ENCODE data around the gene PRKCQ.
"Not testable (repeated sequence)": the region's sequence is repeated elsewhere in the genome, so short reads cannot be mapped to it uniquely, and the experiment has no call there.

PRKCQ gene

GRCh38 chr10:6593241-6593671 lies 13.2 kb upstream of the PRKCQ start:
- no peak for DNase-seq

DNA sequence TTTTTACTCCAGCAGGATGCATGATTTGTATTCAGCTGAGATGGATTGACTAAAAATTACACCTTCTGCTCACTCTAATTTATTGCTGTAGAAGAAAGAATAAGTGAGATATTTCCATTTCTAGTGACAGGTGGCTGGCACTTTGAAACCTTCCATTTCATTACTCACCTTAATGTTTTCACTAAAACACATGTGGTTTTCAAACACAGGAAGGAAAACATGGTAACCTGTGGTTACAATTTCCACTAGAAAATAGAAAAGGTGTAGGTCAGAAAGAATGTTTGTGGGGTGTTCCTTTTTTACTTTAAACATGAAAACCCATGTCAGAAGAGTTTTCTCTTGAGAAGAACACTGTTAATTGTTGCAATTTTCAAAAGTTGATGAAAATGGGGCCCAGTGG lies 12.0 kb upstream of the PRKCQ start:
- DNase-seq, result no peak

- DNase-seq, result no peak
These were observed 11.6 kb upstream of the PRKCQ start for GRCh38 chr10:6591668-6592067.

DNA sequence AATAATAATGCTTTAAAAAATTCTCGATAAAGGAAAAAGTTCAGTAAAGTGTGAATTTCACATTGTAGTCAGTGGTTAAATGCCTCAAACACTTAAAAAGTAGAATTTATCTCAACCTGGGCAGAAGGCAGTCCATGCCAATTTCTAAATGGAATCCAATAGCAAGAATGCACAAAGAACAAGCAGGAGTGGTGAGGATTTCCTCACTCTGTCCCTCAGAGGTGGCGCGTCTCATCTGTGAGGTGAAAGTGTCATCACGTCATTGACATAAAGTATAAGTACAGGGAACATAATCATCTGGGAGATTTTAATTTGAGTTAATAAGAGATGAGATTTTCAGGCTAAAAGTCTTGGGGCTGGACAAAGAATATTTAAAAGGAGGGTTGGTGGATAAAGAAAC lies 10.0 kb upstream of the PRKCQ start:
- DNase-seq, result no peak

DNA sequence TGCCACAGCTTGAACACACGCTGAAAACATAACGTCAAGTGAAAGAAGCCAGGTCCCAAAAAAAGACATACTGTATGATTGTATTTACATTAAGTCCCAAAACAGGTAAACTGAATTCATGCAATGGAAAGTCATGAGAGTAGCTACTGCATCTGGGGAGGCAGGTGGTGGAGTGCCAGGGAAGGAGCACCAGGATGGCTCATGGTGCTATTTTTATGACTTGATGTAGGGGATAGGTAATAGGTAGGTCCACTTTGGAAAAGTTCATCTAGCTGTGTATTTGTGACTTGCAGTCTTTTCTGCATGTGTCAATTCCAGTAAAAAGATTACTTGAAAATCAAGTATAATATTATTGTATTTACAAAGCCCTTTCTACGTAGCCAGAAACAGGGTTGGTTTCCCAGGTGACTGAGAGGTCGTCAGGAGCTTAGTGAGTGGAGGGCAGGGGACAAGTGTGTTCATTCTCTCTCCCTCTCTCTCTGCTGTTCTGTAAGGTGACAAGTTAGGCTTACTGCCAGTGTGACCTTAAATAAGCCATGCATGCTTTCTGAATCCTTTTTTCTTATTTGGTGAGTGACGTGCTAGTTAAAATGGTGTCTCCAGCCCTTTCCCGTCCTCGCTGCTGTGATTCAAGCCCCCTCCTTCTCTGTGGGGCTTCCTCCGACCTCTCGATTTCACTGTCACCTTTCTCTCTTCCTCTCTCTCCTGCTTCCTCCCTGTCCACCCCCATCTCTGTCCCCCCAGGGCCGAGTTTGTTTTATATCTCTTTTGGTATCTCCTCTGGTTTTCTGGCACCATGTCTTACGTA lies 9.4 kb upstream of the PRKCQ start:
- DNase-seq, result no peak

GRCh38 chr10:6588845-6589244 lies 8.8 kb upstream of the PRKCQ start:
- no peak for DNase-seq

DNA sequence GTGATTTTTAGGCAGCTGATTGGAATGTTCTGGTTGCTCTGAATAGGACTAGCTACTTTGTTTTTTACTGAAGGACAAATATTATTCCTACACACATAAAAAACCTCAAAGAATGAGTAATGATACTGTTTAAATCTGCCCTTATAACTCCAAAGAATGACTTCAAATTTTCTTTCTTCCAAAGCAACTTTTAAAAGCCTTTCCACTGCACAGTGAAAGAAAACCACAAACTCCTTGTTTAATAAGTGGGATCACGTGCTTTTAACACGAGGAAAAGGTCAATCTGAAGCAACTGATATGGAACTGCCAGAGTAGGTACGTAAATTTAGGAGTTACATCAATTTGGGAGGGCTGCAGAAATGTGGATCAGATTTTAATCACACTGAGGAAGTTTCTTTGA lies 8.0 kb upstream of the PRKCQ start:
- DNase-seq, result no peak

- DNase-seq, result no peak
These were observed 6.4 kb upstream of the PRKCQ start for GRCh38 chr10:6586501-6586900.

- DNase-seq, result peak; percentile 84
These were observed 3.4 kb upstream of the PRKCQ start for GRCh38 chr10:6583447-6583846.

DNA sequence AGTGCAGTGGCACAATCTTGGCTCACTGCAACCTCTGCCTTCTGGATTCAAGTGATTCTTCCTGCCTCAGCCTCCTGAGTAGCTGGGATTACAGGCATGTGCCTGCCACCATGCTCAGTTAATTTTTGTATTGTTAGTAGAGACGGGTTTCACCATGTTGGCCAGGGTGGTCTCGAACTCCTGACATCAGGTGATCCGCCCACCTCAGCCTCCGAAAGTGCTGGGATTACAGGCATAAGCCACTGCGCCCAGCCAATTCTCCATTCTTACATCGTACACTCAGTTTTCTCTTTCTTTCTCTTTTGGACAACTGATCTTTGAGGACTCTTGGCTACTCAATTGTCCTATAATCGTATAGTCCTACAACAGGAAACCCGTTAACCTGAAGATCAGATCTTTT lies 2.8 kb upstream of the PRKCQ start:
- DNase-seq, result not testable (repeated sequence)

GRCh38 chr10:6582298-6582697 lies 2.2 kb upstream of the PRKCQ start:
- no peak for DNase-seq

DNA sequence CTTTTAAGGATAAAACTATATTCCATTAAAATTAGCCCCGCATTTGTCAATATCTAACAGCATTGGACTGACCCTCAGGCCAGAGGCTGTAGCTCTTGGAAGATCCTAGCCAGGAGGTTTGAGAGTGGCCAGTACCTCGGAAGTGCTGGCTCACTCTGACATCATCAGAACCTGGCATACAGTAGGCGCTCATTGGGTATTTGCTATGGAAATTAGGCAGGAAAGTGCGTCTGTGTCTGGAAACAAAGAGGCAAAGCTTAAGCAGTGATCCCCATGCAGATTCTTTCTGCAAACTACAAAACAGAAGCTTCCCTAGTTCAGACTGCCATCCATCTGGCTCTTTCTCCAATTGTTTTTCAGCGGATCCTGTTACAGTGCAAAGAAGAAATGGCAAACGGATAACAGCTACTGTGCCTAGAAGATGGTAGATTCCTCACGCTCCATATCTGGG lies 1.7 kb upstream of the PRKCQ start:
- DNase-seq, result no peak

GRCh38 chr10:6581223-6581622 lies 1.1 kb upstream of the PRKCQ start:
- not testable (repeated sequence) for DNase-seq

GRCh38 chr10:6580279-6581029 lies 378 bp upstream of the PRKCQ start:
- peak; percentile 98 for DNase-seq

DNA sequence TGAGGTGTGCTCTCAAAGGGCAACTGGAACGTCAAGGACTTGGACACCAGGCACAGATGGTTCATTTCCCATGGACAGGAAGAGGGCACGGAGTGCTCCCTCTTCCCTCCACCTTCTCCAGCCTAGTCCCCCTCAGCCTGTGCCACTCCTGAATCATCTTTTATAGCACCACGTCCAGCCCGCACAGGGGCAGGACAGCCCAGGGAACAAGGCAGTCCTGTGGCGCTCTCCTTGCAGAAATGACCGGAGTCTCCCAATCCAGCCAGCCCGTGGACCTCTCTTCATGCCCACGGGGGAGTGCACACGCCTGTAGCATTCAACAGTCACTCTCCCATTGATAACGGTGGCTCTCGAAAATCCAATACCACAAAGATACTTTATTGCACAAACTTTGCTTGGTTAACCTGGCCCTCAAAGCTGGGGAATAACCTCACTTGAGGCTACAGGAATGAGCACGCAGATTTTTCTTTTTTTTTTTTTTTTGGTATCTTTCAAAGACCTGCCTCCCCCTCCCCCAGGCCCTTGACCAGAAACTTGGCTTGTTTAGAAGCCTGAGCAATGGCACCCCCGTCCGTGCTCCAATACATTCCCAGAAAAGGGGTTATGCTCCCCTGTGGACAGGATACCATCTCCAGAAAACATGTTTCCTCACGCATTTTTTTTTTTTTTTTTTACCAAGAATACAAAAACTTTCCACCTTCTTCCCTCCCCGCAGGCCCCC lies 733 bp downstream of the PRKCQ start:
- DNase-seq, result no peak

DNA sequence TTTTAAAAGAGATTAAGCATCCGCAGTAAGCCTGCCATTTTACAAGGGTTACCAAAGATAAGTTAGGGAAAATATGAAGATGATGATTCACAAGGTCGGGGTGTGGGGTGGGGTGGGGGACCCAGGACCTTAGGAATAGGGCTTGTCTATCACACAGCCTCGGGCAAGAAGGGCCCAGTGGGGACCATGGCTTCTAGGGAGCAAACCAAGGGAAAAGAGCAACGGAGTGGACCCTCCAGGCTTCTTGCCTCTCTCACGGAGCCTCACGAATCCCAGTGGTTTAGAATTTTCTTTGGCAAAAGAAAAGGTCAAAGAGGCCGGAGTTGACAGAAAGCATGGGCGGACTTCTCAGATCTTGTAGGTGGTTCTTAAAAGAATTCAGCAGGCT lies 1.3 kb downstream of the PRKCQ start:
- no peak for DNase-seq

DNA sequence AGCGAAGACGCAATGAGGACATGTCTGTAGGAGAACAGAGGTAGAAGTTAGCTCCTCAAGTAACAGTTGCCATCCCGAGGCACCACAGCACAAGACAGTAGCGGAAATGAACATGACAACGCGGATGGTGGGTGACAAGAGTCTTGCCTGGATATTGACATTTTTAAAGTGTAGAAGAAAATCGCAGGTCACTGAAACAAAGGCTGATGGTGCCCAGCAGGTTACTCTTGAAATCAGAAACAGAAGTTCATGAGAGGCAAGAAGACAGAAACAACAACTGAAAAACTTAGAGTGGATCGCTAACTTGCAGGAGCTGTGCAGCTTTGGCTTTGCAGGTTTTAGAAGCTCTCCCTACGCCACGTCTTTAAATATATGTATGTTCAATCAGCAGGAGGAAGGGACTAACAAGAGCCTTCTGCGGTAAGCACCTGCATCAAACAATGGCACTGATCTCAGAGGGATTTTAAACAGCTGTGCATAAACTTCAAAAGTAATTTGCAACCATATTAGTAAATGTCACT lies 1.8 kb downstream of the PRKCQ start:
- DNase-seq, result no peak

GRCh38 chr10:6576326-6576725 lies 3.8 kb downstream of the PRKCQ start:
- DNase-seq, result no peak

GRCh38 chr10:6574664-6575176 lies 5.4 kb downstream of the PRKCQ start:
- no peak for DNase-seq

DNA sequence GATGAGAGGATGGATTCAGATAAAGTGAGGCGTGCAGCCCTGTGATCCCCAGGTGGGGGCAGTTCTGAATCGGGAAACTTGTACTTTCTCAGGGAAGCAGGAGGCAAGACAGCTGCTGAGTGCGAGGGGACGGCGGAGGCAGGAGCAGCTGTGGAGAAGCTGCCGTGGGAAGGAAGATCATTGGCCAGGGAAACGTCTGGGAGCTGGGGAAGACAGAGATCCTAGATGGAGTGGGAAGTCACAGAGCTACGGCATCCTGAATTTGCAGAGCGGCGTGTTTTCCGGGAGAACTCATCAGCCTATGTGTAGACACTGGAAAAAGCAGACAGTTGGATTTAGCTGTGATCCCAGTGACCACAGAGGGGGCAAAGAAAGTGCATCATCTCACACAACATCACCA lies 9.2 kb downstream of the PRKCQ start:
- no peak for DNase-seq

DNA sequence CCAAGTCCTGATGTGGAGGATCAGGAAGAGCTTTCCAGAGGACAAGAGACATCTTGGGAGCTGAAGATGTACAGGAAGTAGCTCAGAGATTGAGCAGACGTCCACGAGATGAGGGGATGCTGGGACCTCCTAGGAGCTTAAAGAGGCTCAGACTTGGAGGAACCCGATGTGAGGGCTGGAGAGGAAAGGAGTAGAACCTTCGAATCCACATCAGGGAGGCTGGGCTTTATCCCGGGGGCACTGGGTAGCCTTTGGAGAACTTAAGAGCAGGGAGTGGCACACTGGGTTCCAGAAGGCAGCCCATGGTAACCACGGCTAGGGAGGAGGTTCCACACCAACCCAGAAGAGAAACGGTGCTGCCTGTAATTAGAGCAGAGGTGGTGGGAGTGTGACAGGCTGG lies 10.8 kb downstream of the PRKCQ start:
- no peak for DNase-seq

DNA sequence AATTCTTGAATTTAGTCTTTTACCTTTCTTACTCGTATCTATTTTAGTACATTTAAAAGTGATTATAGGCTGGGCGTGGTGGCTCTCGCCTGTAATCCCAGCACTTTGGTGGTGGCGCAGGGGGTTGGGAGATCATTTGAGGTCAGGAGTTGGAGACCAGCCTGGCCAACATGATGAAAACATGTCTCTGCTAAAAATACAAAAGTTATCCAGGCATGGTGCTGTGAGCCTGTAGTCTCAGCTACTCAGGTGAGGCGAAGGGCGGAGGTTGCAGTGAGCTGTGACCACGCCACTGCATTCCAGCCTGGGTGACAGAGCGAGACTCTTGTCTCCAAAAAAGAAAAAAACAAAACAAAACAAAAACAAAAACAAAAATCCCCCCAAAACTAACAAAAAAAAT lies 12.2 kb downstream of the PRKCQ start:
- DNase-seq, result no peak

DNA sequence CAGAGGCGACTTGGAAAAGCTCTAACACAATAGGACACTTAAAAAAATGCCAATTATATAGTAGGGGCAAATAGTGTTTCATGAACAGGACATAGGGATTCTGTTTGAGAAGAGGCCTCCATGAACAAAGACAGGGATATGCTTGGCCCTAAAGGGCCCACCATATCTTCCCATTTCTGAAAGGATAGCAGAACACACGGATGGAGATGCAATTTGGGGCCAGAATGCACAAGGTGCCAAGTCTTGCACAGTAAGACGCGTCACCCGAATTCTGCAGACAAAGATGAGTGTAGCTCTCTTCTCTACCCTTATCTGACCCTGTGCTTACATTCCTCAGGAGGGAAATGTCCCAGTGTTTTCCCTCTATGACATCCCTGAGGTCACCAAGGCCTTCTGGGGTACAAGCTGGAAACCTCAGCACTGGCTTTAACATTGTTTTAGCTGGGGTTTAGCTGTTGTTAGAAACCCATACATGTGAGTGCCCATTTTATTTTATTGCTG lies 12.8 kb downstream of the PRKCQ start:
- DNase-seq, result no peak
